ENCODE measurements around the gene CGRRF1. TPM values are rescaled to one million over a fixed set of nuclear protein-coding genes. Genes with fewer than 3 reads are reported as not detected.
A peak's percentile ranks its signal among the peaks of the same experiment; 100 is the strongest.

CGRRF1 gene
- total and polyA plus RNA-seq, 2 of the 13 experiments (the other 11 are each of a cell fraction or from before 2014, with no cell fraction given) = 16.8 to 18.2 TPM

- TF ChIP-seq ZFP62 (CRISPR knock-in tag; IDR thresholded peaks at IDR 0.05) (no peak), ZNF710 (CRISPR knock-in tag; IDR thresholded peaks at IDR 0.05; ENCODE audit: borderline replicate concordance) (no peak), ZNF253 (CRISPR knock-in tag; IDR thresholded peaks at IDR 0.05; ENCODE audit: borderline replicate concordance) (no peak), POLR2A (IDR thresholded peaks at IDR 0.05; ENCODE audit: insufficient read depth in 1 of 2, low read depth in 2 of 2, low read length in 2 of 2) (peak in 1 of 2 experiments; percentile 25; a peak in 1 of 4 replicates), FOXC1 (CRISPR knock-in tag; IDR thresholded peaks at IDR 0.05; ENCODE audit: borderline replicate concordance) (no peak), ZBTB26 (CRISPR knock-in tag; IDR thresholded peaks at IDR 0.05; ENCODE audit: borderline replicate concordance) (no peak), NR2F1 (CRISPR knock-in tag; IDR thresholded peaks at IDR 0.05) (no peak), UBTF (CRISPR knock-in tag; IDR thresholded peaks at IDR 0.05) (peak; percentile 69; the same call in 1 of the 2 replicates), ZNF20 (CRISPR knock-in tag; IDR thresholded peaks at IDR 0.05) (no peak), PCBP2 (optimal IDR thresholded peaks at IDR 0.05; ENCODE audit: low read depth, low read length, poor library complexity, severe bottlenecking) (no peak), ZNF800 (CRISPR knock-in tag; IDR thresholded peaks at IDR 0.05) (0 out of 2 replicates have a peak, but pooled peaks have one; percentile 24), ZNF605 (CRISPR knock-in tag; IDR thresholded peaks at IDR 0.05) (no peak), ZNF142 (CRISPR knock-in tag; IDR thresholded peaks at IDR 0.05) (0 out of 2 replicates have a peak, but pooled peaks have one; percentile 40)
Measured at GRCh38 chr14:54567639-54568561, 58.2 kb downstream of the CGRRF1 start (continued).

Data from HepG2 (cell line).